Prostate gland (tissue), 2 donors: Measurements from ENCODE around the gene RIMKLA.

Experiments used
- POLR2A ChIP-seq: fragments of 450-650 bp; IDR thresholded peaks from one replicate; pipeline ENCODE4 v1.6.1; 2016; ENCODE audit warnings: antibody characterized with exemption, mild to moderate bottlenecking
- POLR2AphosphoS5 ChIP-seq: sonication (generic); formaldehyde crosslinking; IDR thresholded peaks from one replicate; pipeline ENCODE4 v1.6.1; 2017; ENCODE audit warnings: antibody characterized with exemption
- TF ChIP-seq, protein P1 (sequence below), 4 experiments: fragments of 200-600 bp in 2 of 4; fragments of 450-650 bp in 2 of 4; sonication (generic) in 2 of 4; IDR thresholded peaks; 1 replicate in 3 of 4; 2 replicates in 1 of 4; pipeline ENCODE4 v1.5.1; 2016 to 2019; ENCODE audit warnings: antibody characterized with exemption in 4 of 4, mild to moderate bottlenecking in 2 of 4, moderate library complexity in 2 of 4

DNA sequence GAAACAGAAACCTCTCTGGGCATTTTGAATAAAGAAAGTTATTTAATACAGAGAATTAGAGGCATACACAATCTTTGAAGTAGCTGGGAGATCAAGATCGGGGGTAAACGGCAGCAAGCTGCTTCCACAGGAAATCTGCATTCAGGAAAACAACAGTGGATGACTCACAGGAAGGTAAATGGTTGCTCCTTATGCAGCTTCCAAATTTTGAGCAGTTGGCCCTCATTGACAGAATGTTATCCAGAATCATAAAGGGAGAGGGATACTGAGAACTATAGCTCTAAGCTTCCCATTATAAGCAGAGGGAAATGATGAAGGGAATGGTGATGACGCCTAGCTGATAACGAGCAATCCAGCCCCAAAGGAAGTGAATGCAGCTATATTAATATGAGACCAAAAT is 46.6 kb downstream of the RIMKLA start:
- TF ChIP-seq, protein P1, sequence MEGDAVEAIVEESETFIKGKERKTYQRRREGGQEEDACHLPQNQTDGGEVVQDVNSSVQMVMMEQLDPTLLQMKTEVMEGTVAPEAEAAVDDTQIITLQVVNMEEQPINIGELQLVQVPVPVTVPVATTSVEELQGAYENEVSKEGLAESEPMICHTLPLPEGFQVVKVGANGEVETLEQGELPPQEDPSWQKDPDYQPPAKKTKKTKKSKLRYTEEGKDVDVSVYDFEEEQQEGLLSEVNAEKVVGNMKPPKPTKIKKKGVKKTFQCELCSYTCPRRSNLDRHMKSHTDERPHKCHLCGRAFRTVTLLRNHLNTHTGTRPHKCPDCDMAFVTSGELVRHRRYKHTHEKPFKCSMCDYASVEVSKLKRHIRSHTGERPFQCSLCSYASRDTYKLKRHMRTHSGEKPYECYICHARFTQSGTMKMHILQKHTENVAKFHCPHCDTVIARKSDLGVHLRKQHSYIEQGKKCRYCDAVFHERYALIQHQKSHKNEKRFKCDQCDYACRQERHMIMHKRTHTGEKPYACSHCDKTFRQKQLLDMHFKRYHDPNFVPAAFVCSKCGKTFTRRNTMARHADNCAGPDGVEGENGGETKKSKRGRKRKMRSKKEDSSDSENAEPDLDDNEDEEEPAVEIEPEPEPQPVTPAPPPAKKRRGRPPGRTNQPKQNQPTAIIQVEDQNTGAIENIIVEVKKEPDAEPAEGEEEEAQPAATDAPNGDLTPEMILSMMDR (IDR thresholded peaks at IDR 0.05): no peak
- TF ChIP-seq POLR2AphosphoS5 (no peak), POLR2A (no peak)
